GM12892 (cell line): Measurements from ENCODE around the gene ZIC5. TPM values are rescaled to one million over a fixed set of nuclear protein-coding genes. Genes with fewer than 3 reads are reported as not detected.

ENCODE experiments used
- DNase-seq: peaks from one replicate; pipeline ENCODE4 v3.0.0; 2011; ENCODE audit not compliant: insufficient read length
- FAIRE-seq: peaks from 2 replicates; lab custom pipeline; 2011; peaks lifted over from hg19 to GRCh38; lab: Jason Lieb, UNC
- POLR2A ChIP-seq: IDR thresholded peaks from 2 replicates; pipeline ENCODE4 v1.6.1; 2011; ENCODE audit warnings: low read depth, low read length, control low read depth
- POLR2AphosphoS5 ChIP-seq: IDR thresholded peaks from 2 replicates; pipeline ENCODE4 v1.6.1; 2011; ENCODE audit warnings: low read depth, low read length, control low read depth
- TAF1 ChIP-seq: IDR thresholded peaks from 2 replicates; pipeline ENCODE4 v1.6.1; 2011; ENCODE audit warnings: low read depth, mild to moderate bottlenecking, control low read depth, low read length, borderline replicate concordance
- polyA plus RNA-seq: library from polyadenylated mRNA; unstranded; fragments of >200 nt; gene quantifications from one replicate; pipeline ENCODE4 v1.2.1, GENCODE V29; 2012; ENCODE audit warnings: missing spikeins, inconsistent platforms; ENCODE audit not compliant: missing spikeins

Gene ZIC5
- polyA plus RNA-seq = not detected

DNA sequence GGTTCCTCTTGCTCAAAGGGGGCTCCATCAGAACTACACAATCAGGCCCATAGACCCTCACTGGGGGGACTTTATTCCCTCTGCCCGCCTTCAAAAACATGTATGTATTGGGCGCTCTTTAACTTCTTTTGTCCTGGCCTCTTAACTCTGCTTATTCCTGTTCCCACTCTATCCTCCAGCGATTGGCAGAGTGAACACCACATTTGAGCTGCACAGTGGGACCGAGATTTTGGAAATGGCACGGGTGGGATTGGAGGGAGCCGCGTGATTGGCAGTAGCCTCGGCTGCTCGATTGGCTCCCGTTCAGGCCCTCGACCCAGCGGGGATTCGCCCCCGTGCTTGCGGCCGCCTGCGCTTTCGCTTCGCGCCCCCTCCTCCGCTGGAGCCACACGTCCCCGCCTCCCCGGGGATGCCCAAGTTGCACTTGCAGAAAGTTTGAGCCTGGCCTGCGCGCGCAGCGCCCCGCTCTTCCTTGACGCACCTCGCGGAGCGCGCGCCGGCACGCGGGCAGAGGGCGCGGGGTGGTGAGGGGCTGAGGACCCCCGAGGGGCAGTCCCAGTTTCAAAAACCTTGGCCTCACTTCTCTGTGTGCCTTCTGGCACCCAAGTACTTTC is at the start of gene ZIC5:
Gene ZIC5 (minus strand): TSS at position 192 of the 614 bp plus-strand sequence. CDS start 164 bp downstream, at position 28.
- DNase-seq (no peak), FAIRE-seq (no peak)
- no peak for TF ChIP-seq POLR2A
- TF ChIP-seq TAF1 = no peak
- no peak for TF ChIP-seq POLR2AphosphoS5

DNA sequence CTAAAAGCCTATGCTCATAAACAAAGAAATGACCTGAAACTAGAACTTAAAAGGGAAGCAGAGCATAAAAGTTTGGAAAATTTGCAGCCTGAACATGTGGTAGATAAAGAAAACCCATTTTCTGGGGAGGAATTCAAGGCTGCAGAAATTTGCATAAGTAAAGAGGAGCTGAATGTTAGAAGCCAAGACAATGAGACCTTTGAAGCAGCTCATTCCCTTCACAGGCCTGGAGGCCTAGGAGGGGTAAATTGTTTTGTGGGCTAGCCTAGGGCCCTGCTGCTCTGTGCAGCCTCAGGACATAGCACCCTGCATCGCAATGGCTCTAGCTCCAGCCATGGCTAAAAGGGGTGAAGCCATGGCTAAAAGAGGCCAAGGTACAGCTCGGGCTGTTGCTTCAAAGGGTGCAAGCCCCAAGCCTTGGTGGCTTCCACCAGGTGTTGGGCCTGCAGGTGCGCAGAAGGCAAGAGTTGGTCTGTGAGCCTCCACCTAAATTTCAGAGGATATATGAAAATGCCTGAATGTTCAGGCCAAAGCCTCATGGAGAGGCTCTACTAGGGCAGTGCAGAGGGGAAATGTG is 48.3 kb upstream of the ZIC5 start:
- TF ChIP-seq POLR2A = no peak
- no peak for TF ChIP-seq POLR2AphosphoS5
- TF ChIP-seq TAF1 = no peak
- FAIRE-seq (no peak), DNase-seq (no peak)

- FAIRE-seq = no peak
These were observed 43.1 kb upstream of the ZIC5 start for GRCh38 chr13:100014621-100015020.

DNA sequence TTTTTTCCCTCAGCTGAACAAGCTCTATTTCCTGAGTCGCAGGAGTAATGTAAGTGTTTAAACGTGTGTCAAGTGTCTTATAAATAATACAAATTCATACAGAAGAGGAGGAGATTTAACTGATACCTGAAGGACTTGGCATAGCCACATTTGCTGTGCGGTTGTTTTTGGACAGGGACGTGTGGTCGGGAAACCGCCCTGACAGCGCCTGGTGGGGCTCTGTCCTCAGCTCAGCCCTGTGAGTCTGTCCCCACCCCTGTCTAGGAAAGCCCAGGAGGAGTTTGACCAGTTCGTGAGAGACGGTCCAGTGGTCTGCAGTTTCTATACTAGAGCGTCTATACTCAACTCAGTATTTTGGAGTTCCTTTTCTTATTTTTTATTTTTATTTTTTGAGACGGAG is 26.7 kb upstream of the ZIC5 start:
- DNase-seq (no peak), FAIRE-seq (no peak)
- no peak for TF ChIP-seq TAF1
- no peak for TF ChIP-seq POLR2A
- TF ChIP-seq POLR2AphosphoS5 = no peak

More at GRCh38 chr13:100014621-100015020, 43.1 kb upstream of the ZIC5 start:
- DNase-seq = no peak
- TF ChIP-seq POLR2AphosphoS5 = no peak
- no peak for TF ChIP-seq TAF1
- TF ChIP-seq POLR2A = no peak

DNA sequence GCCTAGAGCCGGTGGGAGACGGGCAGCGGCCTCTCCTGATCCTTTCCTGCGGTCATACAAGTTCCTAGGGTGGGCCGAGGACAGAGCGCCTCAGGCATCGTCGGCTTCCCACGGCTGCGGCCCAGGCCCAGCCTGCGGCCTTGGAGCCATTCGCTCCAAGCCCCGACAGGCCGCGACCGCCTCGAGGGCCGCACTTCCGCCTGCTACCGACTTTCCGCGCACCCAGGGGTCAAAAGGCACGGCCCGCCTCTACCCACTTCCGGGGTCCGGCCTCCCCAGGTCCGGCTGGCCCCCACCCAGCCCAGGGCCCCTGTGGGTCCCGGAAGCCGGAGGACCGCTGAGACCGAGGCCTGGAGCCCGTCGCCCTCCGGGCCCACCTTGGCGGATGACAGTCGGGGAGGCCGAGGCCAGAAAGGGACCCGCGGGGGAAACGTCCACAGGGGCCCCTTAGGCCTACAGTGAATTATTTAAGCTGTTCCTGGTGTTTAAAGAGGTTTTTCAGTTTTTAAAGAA is 26.2 kb upstream of the ZIC5 start:
- no peak for TF ChIP-seq TAF1
- TF ChIP-seq POLR2A = no peak
- no peak for TF ChIP-seq POLR2AphosphoS5
- no peak for FAIRE-seq
- no peak for DNase-seq

DNA sequence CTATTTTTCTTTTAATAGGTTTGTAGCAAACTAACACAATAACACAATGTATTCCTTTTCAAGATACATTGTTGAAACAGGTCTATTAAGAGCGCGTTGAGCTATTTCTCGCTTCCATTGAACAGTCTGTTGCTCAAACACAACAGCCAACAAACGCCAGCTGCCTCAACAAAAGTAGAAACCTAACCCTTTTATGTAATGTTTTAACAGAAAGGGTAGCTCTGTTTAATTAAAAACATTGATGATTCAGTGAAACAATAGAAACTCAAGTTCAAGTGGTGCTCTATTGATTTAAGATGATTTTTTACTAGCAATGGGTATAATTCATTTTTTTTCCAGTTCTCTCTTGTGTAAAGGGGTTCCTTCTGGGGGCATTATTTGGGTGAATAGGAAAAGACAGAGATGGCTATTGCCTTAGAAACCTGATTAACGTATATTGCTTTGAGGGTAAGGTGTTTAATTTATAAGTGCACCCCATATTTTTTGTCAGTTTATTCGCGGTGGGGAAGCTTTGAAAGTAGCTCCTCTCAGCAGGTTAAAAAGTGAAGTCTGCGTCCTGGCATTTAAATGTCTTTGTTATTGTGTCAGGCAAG is 24.9 kb upstream of the ZIC5 start:
- no peak for FAIRE-seq

DNA sequence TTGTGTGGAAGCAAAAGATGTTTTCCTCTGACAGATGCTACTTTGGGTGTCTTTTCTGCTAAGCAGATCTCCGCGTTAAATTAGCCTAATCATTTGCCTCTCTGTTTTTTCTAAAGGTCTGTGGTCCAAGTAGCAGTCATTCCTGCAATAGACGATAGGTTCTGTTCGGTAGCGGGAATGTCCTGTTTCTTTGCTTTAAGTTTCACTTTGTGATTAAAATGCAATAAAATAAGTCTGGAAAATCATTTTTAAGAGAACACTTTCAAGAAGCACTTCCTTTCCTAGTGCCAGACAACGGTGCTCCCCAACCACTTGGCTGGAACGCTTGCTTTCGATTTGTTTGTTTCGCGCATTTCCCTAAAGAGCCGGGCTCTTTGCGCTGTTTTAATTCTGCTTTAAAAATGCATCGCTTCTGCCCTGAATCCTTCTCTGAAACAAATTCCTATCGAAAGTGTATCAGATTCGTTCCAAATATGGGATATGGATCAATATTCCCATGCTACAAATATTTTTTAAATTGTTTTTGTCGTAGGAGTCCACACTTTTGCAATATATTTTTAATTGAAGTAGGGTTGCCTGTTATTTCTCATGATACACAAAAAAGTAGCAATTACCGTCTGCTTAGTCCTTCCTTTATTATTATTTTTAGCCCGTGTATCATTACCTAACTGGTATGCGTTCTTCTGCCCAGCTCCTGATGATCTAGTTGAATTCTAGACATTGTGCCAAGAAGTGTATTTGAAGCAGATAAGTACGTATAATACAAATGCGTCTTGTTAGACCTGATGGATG is 24.2 kb upstream of the ZIC5 start:
- FAIRE-seq (no peak), DNase-seq (no peak)
- no peak for TF ChIP-seq POLR2A
- no peak for TF ChIP-seq TAF1
- TF ChIP-seq POLR2AphosphoS5 = no peak

More for the DNA sequence above, 24.9 kb upstream of the ZIC5 start:
- no peak for TF ChIP-seq POLR2AphosphoS5
- DNase-seq = no peak

GRCh38 chr13:99995104-99995588 is 23.6 kb upstream of the ZIC5 start:
- no peak for FAIRE-seq
- no peak for TF ChIP-seq TAF1
- TF ChIP-seq POLR2AphosphoS5 = no peak
- TF ChIP-seq POLR2A = no peak
- DNase-seq = no peak

DNA sequence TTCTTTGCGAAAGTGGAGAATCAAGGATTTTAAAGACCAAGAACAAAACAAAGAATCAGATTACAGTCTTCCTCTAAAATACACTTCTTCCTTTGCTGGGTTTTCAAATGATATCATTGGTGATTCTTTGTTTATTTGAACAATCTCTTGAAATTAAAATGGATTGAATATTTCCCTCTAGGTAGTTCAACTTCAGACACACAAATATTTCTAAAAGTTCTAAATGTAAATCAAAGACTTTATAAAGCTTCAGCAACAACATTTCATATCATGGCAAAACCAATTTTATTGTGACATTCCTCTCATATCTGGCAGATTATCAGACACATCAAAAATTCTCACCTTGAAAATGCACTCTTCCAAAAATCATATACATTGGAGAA is 23.1 kb upstream of the ZIC5 start:
- FAIRE-seq = no peak
- no peak for DNase-seq
- TF ChIP-seq POLR2AphosphoS5 (no peak), POLR2A (no peak), TAF1 (no peak)

GRCh38 chr13:99993660-99994637 is 22.4 kb upstream of the ZIC5 start:
- TF ChIP-seq POLR2AphosphoS5 (no peak), POLR2A (no peak), TAF1 (no peak)
- DNase-seq (no peak), FAIRE-seq (no peak)

DNA sequence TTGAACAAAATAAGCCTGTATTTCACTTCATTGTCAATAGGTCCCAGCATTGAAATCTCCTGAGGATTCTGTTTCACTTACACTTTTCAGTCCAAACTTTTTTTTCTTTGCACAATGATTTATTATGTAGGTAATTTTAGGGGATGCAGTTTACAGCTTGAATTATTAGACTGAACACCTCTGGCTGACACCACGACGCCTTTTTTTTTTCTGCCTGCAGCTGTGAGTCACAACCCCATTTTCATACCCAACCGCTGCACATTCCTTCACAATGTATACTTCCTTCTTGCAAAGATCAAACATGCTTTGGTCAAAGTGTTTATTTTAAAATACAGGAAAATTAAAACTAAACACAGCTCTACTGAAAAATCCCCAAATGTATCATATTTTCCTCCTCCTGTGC is 21.4 kb upstream of the ZIC5 start:
- no peak for TF ChIP-seq TAF1
- TF ChIP-seq POLR2AphosphoS5 = no peak
- no peak for TF ChIP-seq POLR2A
- FAIRE-seq (no peak), DNase-seq (no peak)
